Activated CD4-positive, alpha-beta T cell treated with anti-CD3 and anti-CD28 coated beads, Interleukin-2, amount 50 U/mL, for 24 hours (primary cell): ENCODE data around the gene MYH9.
"Not testable (repeated sequence)": the region's sequence is repeated elsewhere in the genome, so short reads cannot be mapped to it uniquely, and the experiment has no call there.

ENCODE experiments used
- DNase-seq, 2 donors: peaks; one replicate each; pipeline ENCODE4 v3.0.0-alpha.2; 2020; ENCODE audit warnings: low read depth in 1 of 2, low spot score in 1 of 2

The MYH9 gene

GRCh38 chr22:36415415-36416168, 27.8 kb upstream of the MYH9 start:
- no peak for DNase-seq

- DNase-seq: no peak
These were observed 25.4 kb upstream of the MYH9 start for GRCh38 chr22:36413022-36413775.

- DNase-seq: no peak
These were observed 24.0 kb upstream of the MYH9 start for GRCh38 chr22:36411589-36412258.

GRCh38 chr22:36409911-36410756, 22.4 kb upstream of the MYH9 start:
- peak in 1 of 2 donors; percentile 52 for DNase-seq

GRCh38 chr22:36409554-36409910, 21.8 kb upstream of the MYH9 start:
- not testable (repeated sequence) for DNase-seq

- no peak for DNase-seq
These were observed 21.3 kb upstream of the MYH9 start for GRCh38 chr22:36409056-36409455.

GRCh38 chr22:36406721-36407120, 19.0 kb upstream of the MYH9 start:
- DNase-seq: no peak

- no peak for DNase-seq
These were observed 18.1 kb upstream of the MYH9 start for GRCh38 chr22:36405671-36406538.

GRCh38 chr22:36405221-36405661, 17.5 kb upstream of the MYH9 start:
- DNase-seq: no peak

- DNase-seq: no peak
These were observed 16.7 kb upstream of the MYH9 start for GRCh38 chr22:36404446-36404845.

- DNase-seq: no peak
These were observed 11.7 kb upstream of the MYH9 start for GRCh38 chr22:36399472-36399778.

- no peak for DNase-seq
These were observed 11.1 kb upstream of the MYH9 start for GRCh38 chr22:36398601-36399471.

- DNase-seq: no peak
These were observed 9.6 kb upstream of the MYH9 start for GRCh38 chr22:36397131-36398093.

GRCh38 chr22:36395915-36396314, 8.1 kb upstream of the MYH9 start:
- no peak for DNase-seq

GRCh38 chr22:36395055-36395849, 7.5 kb upstream of the MYH9 start:
- no peak for DNase-seq

- no peak for DNase-seq
These were observed 3.9 kb upstream of the MYH9 start for GRCh38 chr22:36391638-36392037.

GRCh38 chr22:36389122-36389521, 1.4 kb upstream of the MYH9 start:
- not testable (repeated sequence) for DNase-seq

- no peak for DNase-seq
These were observed 133 bp downstream of the MYH9 start for GRCh38 chr22:36387709-36387958.
